DLD1 (cell line): Measurements from ENCODE around the gene SLC29A1.

Source experiments
- in situ Hi-C: cut with HindIII; loops from 2 replicates; pipeline ENCODE4 v1.10.0; 2017; ENCODE audit warnings: low sequenced_read_pairs

The SLC29A1 gene

DNA sequence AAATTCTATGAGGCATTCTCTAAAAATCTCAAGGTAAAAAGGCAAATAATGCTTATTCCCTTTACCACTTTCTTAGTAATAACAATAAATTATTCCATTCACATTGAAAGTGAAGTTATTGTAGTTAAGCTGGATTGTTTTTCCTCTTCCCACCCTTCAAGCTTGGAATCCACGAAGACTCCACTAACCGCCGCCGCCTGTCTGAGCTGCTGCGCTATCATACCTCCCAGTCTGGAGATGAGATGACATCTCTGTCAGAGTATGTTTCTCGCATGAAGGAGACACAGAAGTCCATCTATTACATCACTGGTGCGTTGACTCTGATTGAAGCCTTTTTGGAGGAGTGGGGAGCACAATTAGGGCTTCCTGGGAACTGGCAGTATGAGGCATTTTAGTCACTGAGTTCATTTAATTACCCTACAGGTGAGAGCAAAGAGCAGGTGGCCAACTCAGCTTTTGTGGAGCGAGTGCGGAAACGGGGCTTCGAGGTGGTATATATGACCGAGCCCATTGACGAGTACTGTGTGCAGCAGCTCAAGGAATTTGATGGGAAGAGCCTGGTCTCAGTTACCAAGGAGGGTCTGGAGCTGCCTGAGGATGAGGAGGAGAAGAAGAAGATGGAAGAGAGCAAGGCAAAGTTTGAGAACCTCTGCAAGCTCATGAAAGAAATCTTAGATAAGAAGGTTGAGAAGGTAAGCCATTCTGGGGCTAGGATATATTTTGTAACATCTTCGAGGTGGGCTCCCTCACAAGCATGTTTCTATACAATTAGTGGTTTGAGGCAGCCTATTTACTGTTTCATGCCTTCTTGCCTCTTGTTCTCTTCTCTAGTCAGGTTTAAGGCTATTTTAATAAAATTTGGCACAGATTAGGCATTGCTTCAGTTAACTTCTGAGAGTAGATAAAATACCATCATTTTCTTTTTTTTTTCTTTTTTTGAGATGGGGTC is 28.5 kb downstream of the SLC29A1 start:
- in situ Hi-C loops = loop anchor here (10.0 kb wide), 1 partner anchor 53 kb away; no protein-coding TSS in a partner anchor

DNA sequence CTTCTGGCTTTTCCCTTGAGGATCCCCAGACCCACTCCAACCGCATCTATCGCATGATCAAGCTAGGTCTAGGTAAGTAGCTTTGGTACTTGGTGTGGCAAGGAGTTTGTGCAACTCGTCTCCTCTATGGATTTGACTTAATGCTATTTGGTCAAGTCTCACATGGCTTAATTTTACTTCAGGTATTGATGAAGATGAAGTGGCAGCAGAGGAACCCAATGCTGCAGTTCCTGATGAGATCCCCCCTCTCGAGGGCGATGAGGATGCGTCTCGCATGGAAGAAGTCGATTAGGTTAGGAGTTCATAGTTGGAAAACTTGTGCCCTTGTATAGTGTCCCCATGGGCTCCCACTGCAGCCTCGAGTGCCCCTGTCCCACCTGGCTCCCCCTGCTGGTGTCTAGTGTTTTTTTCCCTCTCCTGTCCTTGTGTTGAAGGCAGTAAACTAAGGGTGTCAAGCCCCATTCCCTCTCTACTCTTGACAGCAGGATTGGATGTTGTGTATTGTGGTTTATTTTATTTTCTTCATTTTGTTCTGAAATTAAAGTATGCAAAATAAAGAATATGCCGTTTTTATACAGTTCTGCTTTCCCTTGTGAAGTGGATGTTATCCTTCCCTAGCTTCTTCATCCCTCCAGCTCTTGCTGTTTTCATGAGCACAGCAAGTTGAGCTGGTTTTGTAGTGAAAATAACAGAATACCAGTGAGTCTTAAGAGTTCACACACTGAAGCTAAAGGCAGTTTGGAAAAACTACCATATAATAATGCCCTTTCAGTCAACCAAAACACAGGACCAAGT is 30.1 kb downstream of the SLC29A1 start:
- in situ Hi-C loops = loop anchor here (10.0 kb wide), 1 partner anchor 51 kb away; no protein-coding TSS in a partner anchor

DNA sequence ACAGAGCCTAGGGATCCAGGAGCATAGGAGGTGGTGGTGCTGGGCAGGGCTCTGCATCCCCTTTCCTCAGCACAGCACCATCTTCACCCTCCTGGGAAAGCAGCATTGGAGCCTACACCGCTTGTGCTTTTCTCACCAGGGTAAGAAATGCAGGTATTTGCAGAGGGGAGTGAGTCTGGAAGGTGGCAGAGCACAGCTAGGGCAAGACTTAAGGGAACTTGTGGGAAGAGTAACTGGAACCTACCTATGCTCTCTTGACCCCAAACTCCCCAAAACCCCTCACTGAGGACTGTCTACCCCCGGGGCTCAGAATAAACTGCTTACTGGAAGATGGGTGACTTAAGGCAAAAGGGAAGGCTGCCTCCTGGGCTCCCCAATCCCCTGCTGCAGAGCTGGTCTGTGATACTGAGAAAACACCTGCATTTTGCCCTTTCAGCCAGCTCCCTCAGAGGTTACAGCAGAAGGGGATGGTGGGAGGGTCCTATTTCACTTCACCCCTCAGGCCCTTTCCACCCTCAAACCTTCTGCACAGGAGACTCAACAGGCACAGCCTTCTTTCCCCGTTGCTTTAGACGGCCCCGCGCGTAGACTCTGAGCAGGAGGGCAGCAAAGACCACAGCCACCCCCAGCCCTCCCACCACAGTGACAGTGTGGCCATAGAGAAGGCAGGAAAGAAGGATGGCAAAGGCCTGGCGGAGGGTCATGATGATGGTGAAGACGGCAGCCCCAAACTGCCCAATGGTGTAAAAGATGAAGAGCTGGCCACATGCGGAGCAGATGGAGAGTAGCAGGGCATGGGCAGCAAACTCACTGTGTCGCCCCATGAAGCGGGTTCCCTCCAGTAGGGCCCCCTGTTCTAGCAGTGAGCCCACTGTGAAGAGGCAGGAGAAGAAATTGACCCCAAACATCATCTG is 31.1 kb downstream of the SLC29A1 start:
- in situ Hi-C loops = loop anchor here (5.0 to 10.0 kb wide), 2 partner anchors 50 to 83 kb away; no protein-coding TSS in a partner anchor

DNA sequence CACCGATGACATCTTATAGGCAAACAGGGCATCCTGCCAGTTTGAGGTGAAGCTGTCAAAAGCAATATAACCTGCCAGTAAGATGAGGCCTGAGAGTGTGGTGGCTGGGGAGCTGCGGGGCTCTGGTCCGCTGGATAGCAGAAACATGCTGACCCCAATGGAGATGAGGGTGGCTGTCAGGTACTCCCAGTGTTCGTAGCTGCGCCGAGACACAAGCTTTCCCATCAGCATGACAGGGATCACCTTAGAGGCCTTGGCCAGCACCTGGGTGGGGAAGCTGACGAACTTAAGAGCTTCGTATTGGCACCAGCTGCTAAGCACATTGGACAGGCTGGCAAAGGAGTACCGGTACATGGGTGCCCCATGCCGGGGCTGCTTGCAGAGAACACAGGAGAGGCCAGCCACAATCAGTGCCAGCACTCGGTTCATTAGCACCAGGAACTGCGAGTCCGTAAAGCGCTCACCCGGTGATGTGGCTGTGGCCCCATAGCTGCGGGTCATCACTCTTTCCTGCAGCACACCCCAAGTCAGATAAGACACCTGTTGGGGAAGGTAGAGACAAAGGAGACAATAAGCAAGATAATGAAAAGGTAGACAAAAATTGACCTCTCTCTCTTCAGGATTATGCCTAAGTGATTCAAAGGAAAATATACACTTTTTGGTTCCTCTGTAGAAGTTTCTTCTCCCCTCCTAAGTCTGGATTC is 31.9 kb downstream of the SLC29A1 start:
- in situ Hi-C loops = loop anchor here (5.0 to 10.0 kb wide), 2 partner anchors 50 to 82 kb away; no protein-coding TSS in a partner anchor

DNA sequence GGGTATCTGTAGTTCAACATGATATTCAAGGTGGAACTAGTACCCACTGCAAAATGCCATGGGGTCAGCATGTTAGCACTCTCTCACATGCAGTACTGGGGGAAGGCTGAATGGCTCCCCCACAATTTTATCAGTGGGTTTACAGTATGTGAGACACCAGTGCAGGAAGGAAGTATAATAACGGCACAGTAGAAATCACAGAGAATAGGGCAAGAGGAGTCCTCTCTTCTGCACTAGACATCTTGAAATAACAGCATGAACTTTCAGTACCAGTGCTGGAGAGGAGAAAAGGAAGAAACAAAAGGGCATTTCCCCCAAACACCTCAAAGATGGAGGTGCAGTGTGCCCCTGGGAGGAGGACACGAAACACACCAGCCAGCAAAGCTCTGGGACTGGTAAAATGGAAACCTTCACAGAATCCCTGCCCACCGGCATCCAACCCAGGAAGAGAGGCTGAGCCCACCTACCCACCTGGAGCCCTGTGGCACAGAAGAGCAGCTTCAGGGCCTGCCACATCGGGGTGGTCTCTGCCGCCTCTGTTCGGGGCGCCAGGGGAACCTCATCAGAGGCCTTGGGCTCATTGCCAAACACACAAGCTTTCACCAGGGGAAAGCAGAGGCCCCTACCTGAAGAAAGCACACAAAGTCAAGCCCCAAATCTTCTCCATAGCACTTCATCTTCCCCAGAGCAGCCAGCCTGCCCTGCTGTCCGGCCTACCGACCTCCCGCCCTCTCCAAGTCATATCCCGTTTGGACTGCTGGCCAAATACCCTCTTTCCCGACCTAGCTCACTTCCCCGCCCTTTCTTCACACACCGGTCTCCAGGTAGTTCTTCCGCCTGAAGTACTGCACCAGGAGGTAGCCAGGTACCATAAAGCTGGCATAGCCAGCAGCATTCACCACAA is 32.7 kb downstream of the SLC29A1 start:
- in situ Hi-C loops = loop anchor here (5.0 to 10.0 kb wide), 2 partner anchors 49 to 81 kb away; no protein-coding TSS in a partner anchor

DNA sequence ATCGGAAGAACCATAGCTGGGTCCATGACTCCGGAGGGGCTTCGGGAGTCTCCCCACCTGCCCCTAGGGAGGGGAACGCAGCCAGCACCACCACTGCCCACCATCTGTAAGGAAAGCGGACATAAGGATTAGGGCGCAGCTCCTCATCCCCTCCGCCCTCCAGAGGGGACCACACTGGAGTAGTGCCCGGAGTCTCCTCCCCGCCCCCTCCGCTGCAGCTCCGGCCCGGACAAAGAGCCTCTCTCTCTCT is 33.3 kb downstream of the SLC29A1 start:
- in situ Hi-C loops = loop anchor here (5.0 to 10.0 kb wide), 2 partner anchors 48 to 81 kb away; no protein-coding TSS in a partner anchor

DNA sequence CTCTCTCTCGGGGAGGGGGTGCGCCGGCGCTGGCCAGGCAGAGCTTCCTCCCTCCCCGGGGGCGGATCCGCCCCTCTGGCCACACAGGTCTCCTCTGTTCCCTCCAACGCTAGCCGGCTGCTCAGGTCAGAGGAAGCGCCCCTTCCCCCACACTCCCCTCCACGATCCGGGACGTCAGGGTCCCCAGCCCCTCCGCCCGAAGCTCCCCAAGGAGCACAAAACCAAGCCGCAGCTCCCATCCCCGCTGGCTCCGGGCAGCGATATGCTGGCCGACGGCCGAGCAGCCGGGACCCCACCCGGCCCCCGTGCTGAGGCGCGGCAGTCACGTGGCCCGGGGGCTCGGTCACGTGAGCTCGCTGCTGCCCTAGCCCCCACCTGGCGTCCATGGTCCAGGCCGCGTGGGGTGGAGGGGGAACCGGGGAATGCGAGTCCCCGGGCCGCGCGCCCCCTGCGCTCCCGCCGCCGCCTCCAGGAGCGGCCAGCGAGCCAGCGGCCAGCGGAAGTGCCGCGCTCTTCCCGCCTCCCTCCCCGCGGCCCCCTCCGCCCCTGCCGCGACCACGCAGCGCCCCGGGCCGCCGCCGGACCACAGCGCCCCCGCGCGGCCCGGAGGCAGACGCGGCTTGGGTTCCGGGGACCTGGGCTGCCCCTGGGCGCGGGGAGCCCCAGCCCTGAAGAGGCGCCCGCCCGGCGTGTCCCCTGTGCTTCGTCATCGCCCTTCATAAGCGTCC is 33.8 kb downstream of the SLC29A1 start, which contains the start of gene SLC35B2:
Gene SLC35B2 (minus strand): TSS at position 504 of the 728 bp plus-strand sequence. CDS start 118 bp downstream, at position 386.
- in situ Hi-C loops = loop anchor here (5.0 to 10.0 kb wide), 2 partner anchors 48 to 80 kb away; no protein-coding TSS in a partner anchor

DNA sequence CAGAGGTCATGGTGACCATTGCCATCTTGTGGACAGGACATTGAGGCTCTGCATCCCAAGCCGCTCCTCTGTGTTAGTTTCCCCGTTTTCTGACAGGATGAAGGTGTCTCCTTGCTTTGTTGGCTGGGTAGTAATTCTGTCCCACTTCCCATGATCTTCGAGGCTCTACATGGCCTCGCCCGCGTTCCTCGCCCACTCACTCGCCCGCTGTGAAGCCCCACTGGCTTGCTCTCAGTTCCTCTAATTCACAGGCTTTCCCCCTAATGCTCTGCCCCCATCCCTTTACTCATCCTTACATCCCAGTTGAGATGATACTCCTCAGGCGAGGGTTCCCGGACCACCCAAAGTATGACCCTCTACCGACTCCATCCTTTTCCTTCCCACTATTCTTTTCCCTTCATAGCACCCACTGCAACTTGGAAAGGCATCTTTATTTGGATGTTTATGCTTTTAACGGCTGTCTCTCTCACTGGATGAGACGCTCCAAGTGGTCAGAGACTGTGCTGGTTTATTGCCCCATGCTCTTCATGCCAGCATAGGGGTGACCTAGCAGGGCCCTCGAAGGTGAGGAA is 34.4 kb downstream of the SLC29A1 start:
- in situ Hi-C loops = loop anchor here (5.0 to 10.0 kb wide), 2 partner anchors 47 to 79 kb away; no protein-coding TSS in a partner anchor

DNA sequence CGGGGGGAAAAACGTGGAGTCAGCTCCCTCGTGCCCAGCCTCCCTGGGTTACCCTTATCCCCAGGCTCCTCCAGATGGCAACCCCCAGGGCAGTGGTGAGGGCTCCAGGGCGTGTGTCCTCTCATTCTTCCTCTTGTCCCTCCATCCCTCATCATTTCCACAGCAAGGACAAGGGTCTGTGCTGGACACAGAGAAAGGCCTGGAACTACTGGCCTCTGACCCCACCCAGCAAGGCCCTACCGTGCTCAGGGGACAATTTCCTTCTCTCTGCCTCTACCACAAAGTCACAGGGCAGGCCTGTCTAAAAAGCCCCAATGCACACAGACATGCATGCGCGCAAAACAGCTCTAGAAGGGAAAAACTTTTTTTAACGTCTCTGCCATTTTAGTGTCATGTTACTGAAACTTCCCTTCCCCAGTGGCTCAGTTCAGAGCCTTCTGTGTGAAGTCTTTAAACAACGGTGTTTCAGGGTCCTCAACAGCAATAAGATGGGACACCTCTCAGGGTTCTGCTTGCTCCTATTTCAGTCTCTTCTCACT is 35.0 kb downstream of the SLC29A1 start:
- in situ Hi-C loops = loop anchor here (5.0 to 10.0 kb wide), 2 partner anchors 46 to 79 kb away; no protein-coding TSS in a partner anchor

DNA sequence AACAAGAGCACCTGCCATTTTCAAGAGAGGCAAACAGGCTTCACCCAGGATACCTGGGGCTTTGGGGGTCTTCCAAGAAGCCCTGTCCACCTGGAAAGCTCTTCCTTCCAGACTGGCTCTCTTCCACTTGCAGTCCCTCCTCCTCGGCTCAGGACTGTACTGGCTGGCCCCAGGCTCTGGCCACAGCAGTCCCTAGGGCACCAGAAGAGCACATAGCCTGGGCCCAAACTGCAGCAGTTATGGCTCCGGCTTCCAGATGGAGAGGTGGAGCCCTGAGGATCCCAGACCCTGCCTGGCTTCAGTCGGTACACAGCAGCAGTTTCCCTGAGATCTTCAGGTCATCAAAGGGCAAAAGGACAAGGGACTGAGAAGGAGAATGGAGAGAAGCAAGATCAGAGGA is 35.5 kb downstream of the SLC29A1 start:
- in situ Hi-C loops = loop anchor here (5.0 to 10.0 kb wide), 2 partner anchors 46 to 78 kb away; no protein-coding TSS in a partner anchor

DNA sequence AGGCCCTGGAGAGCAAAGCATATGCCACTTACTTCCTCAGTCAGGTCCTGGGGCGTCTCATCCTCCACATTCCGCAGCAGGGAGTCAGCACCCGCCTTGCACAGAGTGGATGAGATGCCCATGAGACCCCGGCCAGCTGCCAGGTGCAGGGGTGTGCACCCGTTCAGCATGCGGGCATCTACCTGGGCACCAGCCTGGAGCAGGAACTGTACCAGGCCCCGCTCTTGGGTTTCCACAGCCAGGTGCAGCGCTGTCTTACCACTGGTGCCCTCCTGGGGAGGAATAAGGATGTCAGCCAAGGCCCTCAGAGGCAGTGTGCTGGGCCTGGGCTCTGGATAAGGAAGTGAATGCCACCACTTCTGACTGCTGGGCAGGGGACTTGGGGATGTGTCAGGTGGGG is 36.6 kb downstream of the SLC29A1 start:
- in situ Hi-C loops = no loop called here

DNA sequence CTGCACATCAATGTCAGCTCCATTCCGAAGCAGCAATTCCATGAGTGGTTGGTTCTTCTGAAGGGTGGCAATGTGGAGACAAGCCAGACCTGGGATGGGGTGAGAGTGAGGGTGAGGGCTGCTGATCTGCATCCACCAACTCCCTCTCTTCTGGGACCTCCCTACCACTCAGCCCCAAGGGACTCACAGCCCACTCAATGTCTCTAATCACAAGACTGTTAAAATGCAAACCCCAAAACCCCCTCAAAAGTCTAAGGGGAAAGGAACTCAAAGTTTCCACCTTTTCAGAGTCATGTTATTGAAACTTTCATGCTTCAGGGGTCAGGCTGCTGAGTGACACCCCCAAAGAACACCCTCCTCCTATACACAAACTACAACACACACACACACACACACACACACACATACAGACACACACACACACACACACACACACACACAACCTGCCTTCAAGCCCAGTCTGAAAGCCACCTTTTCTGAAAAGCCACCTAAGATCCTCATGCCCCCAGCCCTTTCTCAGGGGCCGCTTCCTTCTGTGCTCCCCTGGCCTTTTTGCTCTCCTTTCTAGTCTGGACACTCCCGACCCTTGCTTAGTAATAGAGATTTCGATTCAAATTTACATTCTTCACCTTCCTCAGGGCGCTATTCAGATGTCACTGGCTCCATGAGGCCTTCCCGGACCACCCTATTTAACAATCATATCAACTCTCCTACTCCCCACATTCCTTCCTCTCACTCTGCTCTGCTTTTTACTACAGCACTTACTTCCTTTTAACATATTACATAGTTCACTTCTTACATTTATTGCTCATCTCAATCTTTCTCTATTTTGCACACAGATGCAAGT is 37.3 kb downstream of the SLC29A1 start:
- in situ Hi-C loops = no loop called here

DNA sequence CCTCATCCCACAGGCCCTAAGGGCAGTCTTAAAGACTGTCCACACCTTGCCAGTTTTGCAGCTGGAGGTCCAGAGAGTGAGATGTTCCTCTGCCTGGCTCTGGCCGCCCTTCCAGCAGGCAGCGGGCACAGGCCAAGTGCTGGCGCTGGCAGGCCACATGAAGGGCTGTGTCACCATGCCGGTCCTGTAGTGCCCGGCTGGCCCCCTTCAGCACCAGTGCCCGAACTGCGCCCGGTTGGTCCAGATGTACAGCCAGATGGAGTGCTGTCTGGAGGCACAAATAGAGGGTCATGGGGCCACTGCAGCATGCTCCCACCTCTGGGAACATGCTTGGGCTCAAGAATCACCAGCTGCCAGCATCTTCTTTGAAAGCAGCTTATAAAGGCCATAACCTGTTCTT is 38.2 kb downstream of the SLC29A1 start:
- in situ Hi-C loops = no loop called here

DNA sequence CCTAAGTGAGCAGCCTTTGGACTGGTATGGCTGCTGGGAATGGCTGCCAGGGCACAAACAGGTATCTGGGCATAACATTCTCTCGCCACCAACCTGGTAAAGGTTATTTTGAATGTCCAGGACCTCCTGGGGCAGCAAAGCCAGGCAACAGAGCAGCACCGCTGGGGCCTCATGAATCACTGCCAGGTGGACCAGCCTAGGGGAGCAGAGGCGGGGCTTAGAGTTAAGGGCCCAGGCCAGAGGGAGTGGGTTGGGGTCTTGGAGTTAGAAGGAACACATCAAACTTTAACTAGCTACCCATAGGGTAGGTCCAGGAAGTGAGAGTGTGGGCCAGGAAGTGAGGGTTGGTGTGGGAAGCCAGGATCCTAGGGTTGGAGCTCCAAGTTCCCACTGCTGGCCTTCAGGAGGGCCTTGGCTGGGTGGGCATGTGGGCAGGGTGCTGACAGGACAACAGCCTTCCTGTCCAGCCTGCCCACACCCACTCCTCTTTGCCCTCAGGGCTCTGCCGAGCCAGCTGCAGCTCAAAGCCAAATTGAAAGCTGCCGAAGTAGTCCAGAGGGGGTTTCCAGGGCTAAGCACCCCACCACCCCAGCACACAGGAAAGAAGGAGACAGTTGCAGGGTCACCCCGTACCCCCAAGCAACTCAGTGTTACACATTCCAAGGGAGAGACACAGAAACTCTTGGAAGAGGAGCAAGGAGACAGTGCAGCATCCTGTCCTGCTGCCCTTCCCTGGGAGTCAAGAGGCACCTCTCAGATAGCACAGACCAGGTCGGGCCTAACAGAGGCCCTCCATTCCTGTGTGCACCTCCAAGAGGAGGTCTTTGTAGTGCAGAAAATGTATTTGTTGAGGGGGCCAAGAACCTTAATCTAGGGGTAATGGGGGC is 39.3 kb downstream of the SLC29A1 start:
- in situ Hi-C loops = no loop called here

DNA sequence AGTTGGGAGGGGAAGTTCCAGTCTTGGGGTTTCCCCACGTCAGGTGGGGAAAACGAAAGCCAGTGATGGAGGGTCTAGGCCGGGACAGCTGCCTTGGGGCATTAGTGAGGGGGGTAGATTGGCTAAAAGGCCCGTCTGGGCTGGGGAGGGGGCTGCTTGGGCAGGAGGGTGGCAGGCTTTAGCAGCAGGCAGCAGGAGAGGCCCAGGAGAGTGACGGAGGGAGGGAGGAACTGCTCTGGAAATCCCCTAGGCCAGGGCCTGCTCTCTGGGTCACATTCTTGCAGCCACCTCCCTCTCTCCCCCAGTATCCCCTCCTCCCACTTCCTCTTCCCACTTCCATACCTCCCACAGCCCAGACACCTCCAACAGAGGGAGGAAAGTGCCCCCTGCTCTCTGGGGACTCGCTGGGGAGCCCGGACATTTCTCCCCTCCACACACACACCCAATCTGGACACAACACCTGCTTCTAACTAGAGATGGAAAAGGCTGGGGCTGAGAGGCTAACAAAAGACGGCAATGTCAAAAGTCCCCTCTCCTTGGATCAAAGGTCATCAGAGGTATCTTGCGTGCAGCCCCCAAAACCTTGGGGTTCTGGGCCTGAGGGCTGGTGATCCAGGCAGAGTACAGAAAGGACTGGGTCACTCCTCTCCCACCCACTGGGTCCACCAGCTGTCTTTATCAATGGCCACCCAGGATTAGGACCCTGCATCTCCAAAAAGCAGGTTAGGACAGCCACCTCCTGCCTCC is 40.1 kb downstream of the SLC29A1 start:
- in situ Hi-C loops = no loop called here
